Ishikawa (cell line): ENCODE measurements around the gene GALT.

Source experiments
- CEBPB ChIP-seq: IDR thresholded peaks from 2 replicates; pipeline ENCODE4 v1.6.1; 2012
- EP300 ChIP-seq: IDR thresholded peaks from 2 replicates; pipeline ENCODE4 v1.6.1; 2012; ENCODE audit warnings: borderline replicate concordance
- MAX ChIP-seq: IDR thresholded peaks from 2 replicates; pipeline ENCODE4 v1.6.1; 2012
- RAD21 ChIP-seq: IDR thresholded peaks from 2 replicates; pipeline ENCODE4 v1.6.1; 2012; ENCODE audit warnings: low read depth
- TAF1 ChIP-seq: IDR thresholded peaks from 2 replicates; pipeline ENCODE4 v1.6.1; 2012; ENCODE audit warnings: low read depth, mild to moderate bottlenecking
- TEAD4 ChIP-seq: IDR thresholded peaks from 2 replicates; pipeline ENCODE4 v1.6.1; 2012
- YY1 ChIP-seq: IDR thresholded peaks from 2 replicates; pipeline ENCODE4 v1.6.1; 2012; ENCODE audit warnings: low read depth
- ZBTB7A ChIP-seq: IDR thresholded peaks from 2 replicates; pipeline ENCODE4 v1.6.1; 2012; ENCODE audit warnings: low read depth

- no peak for TF ChIP-seq CEBPB
- TF ChIP-seq EP300: no peak
- no peak for TF ChIP-seq MAX
- no peak for TF ChIP-seq YY1
- no peak for TF ChIP-seq ZBTB7A
- TF ChIP-seq TEAD4: no peak
- TF ChIP-seq RAD21: no peak
- TF ChIP-seq TAF1: no peak
These were observed 40.3 kb upstream of the GALT start for GRCh38 chr9:34606190-34606589.
